Endothelial cell of umbilical vein (primary cell): Measurements from ENCODE around the gene LIMS4.
"Not testable (repeated sequence)": the region's sequence is repeated elsewhere in the genome, so short reads cannot be mapped to it uniquely, and the experiment has no call there.

Experiments used
- CTCF ChIP-seq, 2 donors: IDR thresholded peaks; 1 replicate in 1 of 2; 2 replicates in 1 of 2; pipeline ENCODE4 v1.5.1; 2011; ENCODE audit warnings: low read length in 2 of 2, mild to moderate bottlenecking in 2 of 2, moderate library complexity in 2 of 2, control low read depth in 1 of 2, inconsistent platforms in 1 of 2, low read depth in 1 of 2; ENCODE audit not compliant: insufficient read depth in 1 of 2; ENCODE audit errors: extremely low read depth in 1 of 2
- MAX ChIP-seq: IDR thresholded peaks from 2 replicates; pipeline ENCODE4 v1.6.1; 2011; ENCODE audit not compliant: insufficient read depth, insufficient read length
- POLR2A ChIP-seq: IDR thresholded peaks from 2 replicates; pipeline ENCODE4 v1.6.1; 2012; ENCODE audit warnings: low read depth, mild to moderate bottlenecking, control low read depth, low read length
- POLR2AphosphoS5 ChIP-seq: IDR thresholded peaks from 2 replicates; pipeline ENCODE4 v1.6.1; 2012; ENCODE audit warnings: low read depth, mild to moderate bottlenecking, control low read depth, low read length, moderate library complexity; ENCODE audit not compliant: insufficient read depth

GRCh38 chr2:110449127-110449947, 23.3 kb downstream of the LIMS4 start:
- not testable (repeated sequence) for TF ChIP-seq CTCF (IDR thresholded peaks at IDR 0.05; ENCODE audit: extremely low read depth in 1 of 2, insufficient read depth in 1 of 2, low read depth in 1 of 2, low read length in 2 of 2); POLR2AphosphoS5; MAX; POLR2A
